Nephron (organoid): ENCODE results near the gene NDUFB3.
A peak's percentile ranks its signal among the peaks of the same experiment; 100 is the strongest.
"Not testable (repeated sequence)": the region's sequence is repeated elsewhere in the genome, so short reads cannot be mapped to it uniquely, and the experiment has no call there.

Source experiments
- H3K27ac Mint-ChIP-seq, 3 experiments: 2 replicates each; pipeline ENCODE4 v1.8.0; 2020; ENCODE audit warnings: mixed read lengths in 3 of 3, mild to moderate bottlenecking in 2 of 3, moderate library complexity in 1 of 3
- H3K27me3 Mint-ChIP-seq: 2 replicates; pipeline ENCODE4 v1.8.0; 2021; ENCODE audit warnings: low read depth, mild to moderate bottlenecking, moderate library complexity, mixed read lengths
- H3K36me3 Mint-ChIP-seq: 2 replicates; pipeline ENCODE4 v1.8.0; 2020; ENCODE audit warnings: low read depth, mixed read lengths
- H3K4me1 Mint-ChIP-seq: 2 replicates; pipeline ENCODE4 v1.8.0; 2020; ENCODE audit warnings: mixed read lengths
- H3K4me3 Mint-ChIP-seq, 3 experiments: 2 replicates each; pipeline ENCODE4 v1.8.0; 2020; ENCODE audit warnings: mild to moderate bottlenecking in 3 of 3, mixed read lengths in 3 of 3, moderate library complexity in 2 of 3
- H3K9me3 Mint-ChIP-seq: 2 replicates; pipeline ENCODE4 v1.8.0; 2020; ENCODE audit warnings: mixed read lengths
- TF ChIP-seq, protein P1 (sequence below), 3 experiments: fragments of 200-600 bp; sonication (generic); IDR thresholded peaks; one replicate each; pipeline ENCODE4 v1.5.0; 2021; ENCODE audit warnings: antibody characterized with exemption in 3 of 3; ENCODE audit not compliant: unreplicated experiment in 3 of 3

The NDUFB3 gene

DNA sequence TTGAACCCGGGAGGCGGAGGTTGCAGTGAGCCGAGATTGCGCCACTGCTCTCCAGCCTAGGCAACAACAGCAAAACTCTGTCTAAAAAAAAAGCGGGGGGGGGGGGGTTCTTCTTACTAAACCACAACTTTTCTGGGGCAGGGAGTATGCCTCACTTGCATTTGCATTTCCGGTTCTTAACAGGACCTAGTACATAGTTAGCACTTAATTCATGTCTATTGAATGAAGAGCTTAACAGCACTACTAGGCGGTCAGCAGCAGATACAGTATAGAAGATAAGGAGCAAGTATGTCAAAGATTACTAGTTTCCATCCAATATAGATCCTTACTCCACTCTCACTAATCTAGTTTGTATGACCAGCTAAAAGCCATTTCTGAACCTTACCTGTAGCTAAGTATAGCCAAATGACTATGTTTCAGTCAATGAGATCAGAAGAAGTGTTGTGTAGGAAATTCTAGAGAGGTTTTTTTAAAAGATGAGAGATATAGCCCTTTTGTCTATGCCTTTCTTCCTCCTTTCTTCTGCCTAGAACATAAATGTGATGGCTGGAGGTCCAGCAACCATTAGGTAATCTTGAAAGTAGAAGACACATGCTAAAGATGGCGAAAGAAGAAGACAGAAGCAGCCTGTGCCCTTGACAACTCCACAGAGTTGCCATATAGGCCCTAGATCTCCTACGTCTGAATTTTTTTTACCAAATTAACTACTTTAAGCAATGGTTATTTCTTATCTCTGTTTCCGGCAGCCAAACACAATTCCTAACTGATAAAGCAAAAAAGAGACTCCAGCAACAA lies 11.6 kb upstream of the NDUFB3 start:
- Mint-ChIP-seq H3K4me3 (no peak overlapping the region), H3K9me3 (no peaks in the 10 kb centered on the region), H3K27ac (no peak overlapping the region), H3K27me3 (no peaks in the 10 kb centered on the region), H3K4me1 (peaks cover 27% of the 10 kb centered on the region), H3K36me3 (no peaks in the 10 kb centered on the region)
- TF ChIP-seq, protein P1, sequence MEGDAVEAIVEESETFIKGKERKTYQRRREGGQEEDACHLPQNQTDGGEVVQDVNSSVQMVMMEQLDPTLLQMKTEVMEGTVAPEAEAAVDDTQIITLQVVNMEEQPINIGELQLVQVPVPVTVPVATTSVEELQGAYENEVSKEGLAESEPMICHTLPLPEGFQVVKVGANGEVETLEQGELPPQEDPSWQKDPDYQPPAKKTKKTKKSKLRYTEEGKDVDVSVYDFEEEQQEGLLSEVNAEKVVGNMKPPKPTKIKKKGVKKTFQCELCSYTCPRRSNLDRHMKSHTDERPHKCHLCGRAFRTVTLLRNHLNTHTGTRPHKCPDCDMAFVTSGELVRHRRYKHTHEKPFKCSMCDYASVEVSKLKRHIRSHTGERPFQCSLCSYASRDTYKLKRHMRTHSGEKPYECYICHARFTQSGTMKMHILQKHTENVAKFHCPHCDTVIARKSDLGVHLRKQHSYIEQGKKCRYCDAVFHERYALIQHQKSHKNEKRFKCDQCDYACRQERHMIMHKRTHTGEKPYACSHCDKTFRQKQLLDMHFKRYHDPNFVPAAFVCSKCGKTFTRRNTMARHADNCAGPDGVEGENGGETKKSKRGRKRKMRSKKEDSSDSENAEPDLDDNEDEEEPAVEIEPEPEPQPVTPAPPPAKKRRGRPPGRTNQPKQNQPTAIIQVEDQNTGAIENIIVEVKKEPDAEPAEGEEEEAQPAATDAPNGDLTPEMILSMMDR (IDR thresholded peaks at IDR 0.05; ENCODE audit: unreplicated experiment in 3 of 3): no peak

DNA sequence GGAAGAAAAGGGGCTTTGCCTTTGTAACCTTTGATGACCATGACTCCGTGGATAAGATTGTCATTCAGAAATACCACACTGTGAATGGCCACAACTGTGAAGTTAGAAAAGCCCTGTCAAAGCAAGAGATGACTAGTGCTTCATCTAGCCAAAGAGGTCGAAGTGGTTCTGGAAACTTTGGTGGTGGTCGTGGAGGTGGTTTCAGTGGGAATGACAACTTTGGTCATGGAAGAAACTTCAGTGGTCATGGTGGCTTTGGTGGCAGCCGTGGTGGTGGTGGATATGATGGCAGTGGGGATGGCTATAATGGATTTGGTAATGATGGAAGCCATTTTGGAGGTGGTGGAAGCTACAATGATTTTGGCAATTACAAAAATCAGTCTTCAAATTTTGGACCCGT lies 8.3 kb upstream of the NDUFB3 start:
- H3K9me3 Mint-ChIP-seq, H3K4me3 Mint-ChIP-seq, H3K36me3 Mint-ChIP-seq, H3K27me3 Mint-ChIP-seq, H3K27ac Mint-ChIP-seq: not testable (repeated sequence)
- peaks cover 12% of the 10 kb centered on the region for H3K4me1 Mint-ChIP-seq

DNA sequence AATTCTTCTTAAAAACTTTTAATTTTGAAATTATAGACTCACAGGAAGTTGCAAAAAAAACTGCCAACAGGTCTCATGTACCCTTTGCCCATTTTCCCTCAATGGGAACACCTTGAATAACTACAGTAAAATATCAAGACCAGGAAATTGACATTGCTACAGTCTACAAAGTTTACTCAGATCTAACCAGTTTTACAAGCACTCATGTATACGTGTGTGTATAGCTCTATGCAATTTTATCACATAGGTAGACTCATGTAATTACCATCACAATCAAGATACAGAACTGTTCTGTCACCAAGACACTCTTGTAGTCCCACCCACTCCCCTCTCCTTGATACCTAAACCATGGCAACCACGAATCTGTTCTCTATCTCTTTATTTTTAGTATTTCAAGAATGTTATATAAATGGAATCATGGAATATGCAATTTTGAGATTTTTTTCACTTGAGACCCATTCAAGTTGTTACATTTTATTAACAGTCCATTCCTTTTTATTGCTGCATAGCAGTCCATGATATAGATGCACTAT lies 6.9 kb upstream of the NDUFB3 start:
- Mint-ChIP-seq H3K27ac (no peak overlapping the region), H3K27me3 (no peaks in the 10 kb centered on the region), H3K9me3 (no peaks in the 10 kb centered on the region), H3K4me3 (no peak overlapping the region), H3K4me1 (peaks cover 14% of the 10 kb centered on the region), H3K36me3 (no peaks in the 10 kb centered on the region)
- TF ChIP-seq, protein P1 (IDR thresholded peaks at IDR 0.05; ENCODE audit: unreplicated experiment in 3 of 3): no peak

DNA sequence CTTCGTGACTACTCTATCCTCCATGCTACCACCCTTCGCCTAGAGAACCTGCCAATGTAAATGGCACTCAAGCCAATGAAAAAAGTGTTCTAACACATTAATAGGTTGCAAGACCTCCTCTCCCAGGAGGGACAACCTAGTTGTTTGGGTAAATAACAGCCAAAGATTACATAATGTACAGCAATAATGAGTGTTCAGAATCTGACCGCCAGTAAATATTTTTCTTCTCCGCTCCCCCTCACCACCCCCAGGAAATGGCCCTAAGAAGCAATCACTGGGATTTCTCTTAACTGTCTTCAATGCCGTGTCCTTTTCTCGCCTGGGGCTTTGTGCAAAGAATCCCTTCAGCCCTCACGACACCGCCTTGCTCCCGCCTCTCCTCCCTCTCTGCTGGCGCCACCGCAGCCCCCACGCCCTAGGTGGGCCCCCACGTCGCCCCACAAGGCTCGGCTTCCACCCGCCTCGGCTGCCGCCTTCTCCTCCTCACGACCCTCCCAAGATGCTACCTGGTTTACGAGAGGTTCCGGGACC lies 788 bp upstream of the NDUFB3 start:
- Mint-ChIP-seq H3K4me3 (peak overlapping the region; percentile 94 to 100 (median 99)), H3K27me3 (no peaks in the 10 kb centered on the region), H3K4me1 (peaks cover 41% of the 10 kb centered on the region), H3K9me3 (no peaks in the 10 kb centered on the region), H3K27ac (peak overlapping the region; percentile 92 to 97 (median 94)), H3K36me3 (no peaks in the 10 kb centered on the region)
- TF ChIP-seq, protein P1 (IDR thresholded peaks at IDR 0.05; ENCODE audit: unreplicated experiment in 3 of 3): no peak

DNA sequence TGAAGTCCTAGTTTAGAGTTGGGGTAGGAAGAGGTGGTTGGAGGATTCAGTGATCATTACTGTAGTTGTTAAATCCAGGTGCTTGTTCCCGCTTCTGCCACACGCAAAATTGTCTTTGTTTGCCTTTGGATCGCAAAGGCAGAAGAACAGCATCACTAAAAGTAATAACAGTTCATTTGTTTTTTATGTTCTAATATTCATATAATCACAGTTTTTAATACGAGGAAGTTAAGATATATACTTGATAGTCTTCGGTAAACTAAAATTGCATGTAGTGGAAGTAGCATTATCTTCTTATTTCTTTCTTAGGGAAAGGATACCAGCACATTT lies 365 bp downstream of the NDUFB3 start:
- H3K4me3 Mint-ChIP-seq: peak overlapping the region; percentile 94 to 100 (median 99)

DNA sequence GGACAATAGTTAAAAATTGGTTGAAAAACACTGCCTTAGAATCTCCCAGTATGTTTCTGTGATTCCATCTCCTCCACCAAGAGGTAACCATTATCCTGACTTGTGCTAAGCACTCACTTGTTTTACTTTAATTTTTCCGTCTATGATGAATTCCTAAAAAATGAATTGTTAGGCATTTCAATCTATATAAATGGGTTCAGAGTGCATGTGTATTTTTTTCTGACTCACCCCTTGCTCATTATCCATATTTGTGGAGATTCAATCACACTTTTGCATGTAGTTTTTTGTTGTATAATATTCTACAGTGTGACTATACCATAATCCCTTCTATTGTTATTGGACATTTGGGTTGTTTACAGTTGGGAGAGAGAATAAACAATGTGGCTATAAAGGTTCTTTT lies 1.3 kb downstream of the NDUFB3 start:
- Mint-ChIP-seq H3K36me3 (no peaks in the 10 kb centered on the region), H3K9me3 (no peaks in the 10 kb centered on the region), H3K4me1 (peaks cover 41% of the 10 kb centered on the region), H3K4me3 (peak overlapping the region; percentile 83 to 99 (median 84)), H3K27me3 (no peaks in the 10 kb centered on the region), H3K27ac (peak overlapping the region in 2 of 3 experiments; percentile 43 to 59)
- TF ChIP-seq, protein P1 (IDR thresholded peaks at IDR 0.05; ENCODE audit: unreplicated experiment in 3 of 3): no peak

More for the DNA sequence above, 365 bp downstream of the NDUFB3 start:
- TF ChIP-seq, protein P1 (IDR thresholded peaks at IDR 0.05; ENCODE audit: unreplicated experiment in 3 of 3): no peak
- no peaks in the 10 kb centered on the region for H3K9me3 Mint-ChIP-seq
- H3K4me1 Mint-ChIP-seq: peaks cover 41% of the 10 kb centered on the region
- peak overlapping the region; percentile 92 to 97 (median 94) for H3K27ac Mint-ChIP-seq
- no peaks in the 10 kb centered on the region for H3K27me3 Mint-ChIP-seq
- no peaks in the 10 kb centered on the region for H3K36me3 Mint-ChIP-seq
